Right lobe of liver (tissue), 4 donors: ENCODE measurements around the gene MFSD6.

Experiments
- CTCF ChIP-seq, 4 donors: fragments of 200-600 bp in 3 of 4; fragments of 450-650 bp in 1 of 4; IDR thresholded peaks; one replicate each; pipeline versions ENCODE4 v1.5.1 to v1.8.0; 2016 to 2022; ENCODE audit warnings: antibody characterized with exemption in 4 of 4, mild to moderate bottlenecking in 2 of 4
- POLR2A ChIP-seq: fragments of 450-650 bp; IDR thresholded peaks from one replicate; pipeline ENCODE4 v1.6.1; 2017; ENCODE audit warnings: antibody characterized with exemption, mild to moderate bottlenecking
- donor health status: DM: no; HTN: no; CAD: no.
- donor health status: DM: no; HTN: no; CAD: no.
- donor health status: DM: no; HTN: yes; CAD: no.

- TF ChIP-seq CTCF (IDR thresholded peaks at IDR 0.05) (no peak), POLR2A (no peak)
Measured at GRCh38 chr2:190469771-190470170, 61.6 kb downstream of the MFSD6 start.
